OCI-LY1 (cell line): Measurements from ENCODE around the gene SLC24A3.

Experiments
- H2AFZ ChIP-seq: fragments of 200-600 bp; sonication (generic), shearing (Covaris generic); 2 replicates; pipeline ENCODE4 v1.6.0; 2014; ENCODE audit warnings: antibody characterized with exemption, mild to moderate bottlenecking, low read length
- H3F3A ChIP-seq: fragments of 200-600 bp; sonication (generic), shearing (Covaris generic); 2 replicates; pipeline ENCODE4 v1.6.0; 2014; ENCODE audit warnings: mild to moderate bottlenecking, antibody characterized with exemption, low read length, moderate library complexity; ENCODE audit not compliant: insufficient read depth
- H3K27ac ChIP-seq: fragments of 200-600 bp; sonication (generic); 2 replicates; pipeline ENCODE4 v1.5.1; 2014; ENCODE audit warnings: low read length, mixed run types, mild to moderate bottlenecking, low read depth; ENCODE audit not compliant: poor library complexity, severe bottlenecking
- H3K27me3 ChIP-seq: fragments of 200-600 bp; sonication (generic); 2 replicates; pipeline ENCODE4 v1.6.0; 2014; ENCODE audit warnings: antibody characterized with exemption, mild to moderate bottlenecking, low read length, moderate library complexity; ENCODE audit not compliant: insufficient read depth
- H3K36me3 ChIP-seq: fragments of 200-600 bp; sonication (generic); 2 replicates; pipeline ENCODE4 v1.6.1; 2014; ENCODE audit warnings: mild to moderate bottlenecking, antibody characterized with exemption, low read length, moderate library complexity, mixed read lengths; ENCODE audit not compliant: insufficient read depth
- H3K4me1 ChIP-seq: fragments of 200-600 bp; sonication (generic); 2 replicates; pipeline ENCODE4 v1.5.1; 2014; ENCODE audit warnings: mild to moderate bottlenecking, low read length, moderate library complexity; ENCODE audit not compliant: insufficient read depth, severe bottlenecking
- H3K4me2 ChIP-seq: fragments of 200-600 bp; sonication (generic), shearing (Covaris generic); 2 replicates; pipeline ENCODE4 v1.6.1; 2014; ENCODE audit warnings: low read length
- H3K4me3 ChIP-seq: fragments of 200-600 bp; sonication (generic); 2 replicates; pipeline ENCODE4 v1.5.1; 2014; ENCODE audit warnings: low read length, low read depth, mild to moderate bottlenecking, mixed read lengths; ENCODE audit not compliant: poor library complexity, severe bottlenecking
- H3K79me2 ChIP-seq: fragments of 200-600 bp; shearing (Covaris generic); 2 replicates; pipeline ENCODE4 v1.6.1; 2016; ENCODE audit warnings: mixed run types, low read length, mixed read lengths; ENCODE audit not compliant: insufficient read depth
- H3K9ac ChIP-seq: fragments of 200-600 bp; sonication (generic), shearing (Covaris generic); 2 replicates; pipeline ENCODE4 v1.6.1; 2014; ENCODE audit warnings: mild to moderate bottlenecking, low read length, mixed read lengths
- H3K9me2 ChIP-seq: fragments of 200-600 bp; sonication (generic), shearing (Covaris generic); 2 replicates; pipeline ENCODE4 v1.6.1; 2014; ENCODE audit warnings: low read depth, mild to moderate bottlenecking, low read length, mixed read lengths
- H3K9me3 ChIP-seq: fragments of 200-600 bp; shearing (Covaris generic); 2 replicates; pipeline ENCODE4 v1.6.1; 2014; ENCODE audit warnings: low read length, mixed read lengths
- H4K20me1 ChIP-seq: fragments of 200-600 bp; sonication (generic), shearing (Covaris generic); 2 replicates; pipeline ENCODE4 v1.6.0; 2016; ENCODE audit warnings: mild to moderate bottlenecking, low read length; ENCODE audit not compliant: insufficient read depth
- EZH2 ChIP-seq: fragments of 200-600 bp; sonication (generic), shearing (Covaris generic); IDR thresholded peaks from 2 replicates; pipeline ENCODE4 v1.8.0; 2017; ENCODE audit warnings: borderline replicate concordance, mixed run types, mild to moderate bottlenecking, antibody characterized with exemption, low read length, moderate library complexity, mixed read lengths
- TF ChIP-seq, protein P1 (sequence below): fragments of 200-600 bp; sonication (generic), shearing (Covaris generic); IDR thresholded peaks from 2 replicates; pipeline ENCODE4 v1.5.1; 2017; ENCODE audit warnings: mild to moderate bottlenecking, antibody characterized with exemption, low read length, moderate library complexity, mixed read lengths

The SLC24A3 gene

DNA sequence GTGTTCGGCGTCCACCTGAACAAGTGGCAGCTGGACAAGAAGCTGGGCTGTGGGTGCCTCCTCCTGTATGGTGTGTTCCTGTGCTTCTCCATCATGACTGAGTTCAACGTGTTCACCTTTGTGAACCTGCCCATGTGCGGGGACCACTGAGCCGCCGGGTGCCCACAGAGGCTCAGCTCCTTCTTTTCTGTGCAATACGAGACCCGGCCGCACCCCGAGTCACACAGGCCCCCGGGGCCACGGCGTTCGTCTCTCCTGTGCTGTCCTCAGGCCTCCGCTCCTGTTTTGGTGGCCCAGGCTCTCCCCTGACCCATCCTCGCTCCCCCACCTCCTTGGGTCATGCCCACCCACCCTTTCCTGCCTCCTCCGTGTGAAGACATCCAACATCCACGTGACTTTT lies 508.5 kb downstream of the SLC24A3 start:
- no peak overlapping the region for H3K9ac ChIP-seq
- no peak for TF ChIP-seq EZH2
- TF ChIP-seq, protein P1, sequence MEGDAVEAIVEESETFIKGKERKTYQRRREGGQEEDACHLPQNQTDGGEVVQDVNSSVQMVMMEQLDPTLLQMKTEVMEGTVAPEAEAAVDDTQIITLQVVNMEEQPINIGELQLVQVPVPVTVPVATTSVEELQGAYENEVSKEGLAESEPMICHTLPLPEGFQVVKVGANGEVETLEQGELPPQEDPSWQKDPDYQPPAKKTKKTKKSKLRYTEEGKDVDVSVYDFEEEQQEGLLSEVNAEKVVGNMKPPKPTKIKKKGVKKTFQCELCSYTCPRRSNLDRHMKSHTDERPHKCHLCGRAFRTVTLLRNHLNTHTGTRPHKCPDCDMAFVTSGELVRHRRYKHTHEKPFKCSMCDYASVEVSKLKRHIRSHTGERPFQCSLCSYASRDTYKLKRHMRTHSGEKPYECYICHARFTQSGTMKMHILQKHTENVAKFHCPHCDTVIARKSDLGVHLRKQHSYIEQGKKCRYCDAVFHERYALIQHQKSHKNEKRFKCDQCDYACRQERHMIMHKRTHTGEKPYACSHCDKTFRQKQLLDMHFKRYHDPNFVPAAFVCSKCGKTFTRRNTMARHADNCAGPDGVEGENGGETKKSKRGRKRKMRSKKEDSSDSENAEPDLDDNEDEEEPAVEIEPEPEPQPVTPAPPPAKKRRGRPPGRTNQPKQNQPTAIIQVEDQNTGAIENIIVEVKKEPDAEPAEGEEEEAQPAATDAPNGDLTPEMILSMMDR, result no peak
- no peaks in the 10 kb centered on the region for H3K9me3 ChIP-seq
- H3K36me3 ChIP-seq, result no peaks in the 10 kb centered on the region
- no peaks in the 10 kb centered on the region for H3K4me1 ChIP-seq
- no peaks in the 10 kb centered on the region for H3F3A ChIP-seq
- no peak overlapping the region for H3K4me3 ChIP-seq
- H3K27ac ChIP-seq, result no peak overlapping the region
- no peaks in the 10 kb centered on the region for H3K9me2 ChIP-seq
- H3K27me3 ChIP-seq, result peaks cover 3% of the 10 kb centered on the region; the same call in 1 of the 2 replicates
- no peaks in the 10 kb centered on the region for H3K79me2 ChIP-seq
- H4K20me1 ChIP-seq, result no peaks in the 10 kb centered on the region
- no peak overlapping the region for H2AFZ ChIP-seq
- no peak overlapping the region for H3K4me2 ChIP-seq

DNA sequence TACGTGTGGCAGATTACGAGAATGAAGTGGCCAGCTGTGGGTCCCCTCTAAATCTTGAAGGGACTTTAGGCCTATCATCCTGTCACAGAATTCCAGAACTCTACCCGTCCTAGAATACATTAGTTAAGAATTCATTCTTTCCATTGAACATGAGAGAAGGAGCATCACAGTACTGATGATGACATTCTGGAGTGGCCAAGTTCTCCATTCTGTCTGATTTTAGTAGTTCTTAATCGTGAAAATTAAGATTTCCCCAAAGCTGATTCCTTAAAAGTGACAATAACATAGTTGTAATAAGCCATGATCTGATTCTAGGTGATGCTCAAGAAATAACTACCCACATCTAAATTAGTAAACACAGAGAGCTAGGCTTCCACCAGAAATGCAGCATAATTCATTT lies 510.6 kb downstream of the SLC24A3 start:
- Histone ChIP-seq H3K9ac (no peak overlapping the region), H3K36me3 (no peaks in the 10 kb centered on the region), H3K9me3 (no peaks in the 10 kb centered on the region), H2AFZ (no peak overlapping the region), H4K20me1 (no peaks in the 10 kb centered on the region), H3K27ac (no peak overlapping the region), H3K4me1 (no peaks in the 10 kb centered on the region), H3K4me2 (no peak overlapping the region), H3K27me3 (peaks cover 2% of the 10 kb centered on the region; the same call in 1 of the 2 replicates), H3K4me3 (no peak overlapping the region), H3F3A (no peaks in the 10 kb centered on the region), H3K79me2 (no peaks in the 10 kb centered on the region), H3K9me2 (no peaks in the 10 kb centered on the region)
- TF ChIP-seq, protein P1, result no peak
- TF ChIP-seq EZH2, result no peak

DNA sequence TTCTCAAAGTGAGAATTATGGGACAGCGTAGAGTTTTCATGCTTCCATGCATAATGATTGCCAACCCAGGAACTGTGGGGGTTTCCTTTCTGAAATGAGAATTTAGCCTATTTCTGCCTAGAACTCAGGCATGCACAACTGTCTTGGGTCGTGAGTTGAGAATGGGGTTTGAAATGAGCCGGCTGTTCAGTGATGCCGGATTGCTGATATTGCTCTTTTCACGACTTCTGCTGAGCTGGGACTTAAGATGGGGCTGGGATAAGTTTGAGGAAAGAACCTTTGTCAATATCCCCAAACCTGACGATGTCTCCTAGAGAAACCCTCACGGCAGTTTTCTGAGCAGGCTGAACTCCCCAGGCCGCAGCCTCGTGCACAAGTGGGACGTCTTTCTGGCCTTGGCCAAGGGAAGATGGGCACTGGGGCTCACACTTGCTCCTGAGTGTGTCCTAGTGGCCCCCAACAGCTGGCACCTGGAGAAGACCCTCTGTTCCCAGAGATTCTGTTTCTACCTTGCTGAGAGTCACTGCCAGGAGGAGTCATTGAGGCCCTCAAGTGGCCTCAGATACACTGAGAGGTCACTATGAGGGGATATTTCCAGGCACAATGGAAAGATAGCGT lies 511.5 kb downstream of the SLC24A3 start:
- Histone ChIP-seq H3K27me3 (no peaks in the 10 kb centered on the region), H4K20me1 (no peaks in the 10 kb centered on the region), H2AFZ (no peak overlapping the region), H3K9me3 (no peaks in the 10 kb centered on the region), H3K79me2 (no peaks in the 10 kb centered on the region), H3K9me2 (no peaks in the 10 kb centered on the region), H3K4me2 (no peak overlapping the region), H3K36me3 (no peaks in the 10 kb centered on the region), H3K4me3 (no peak overlapping the region), H3K9ac (no peak overlapping the region), H3K4me1 (no peaks in the 10 kb centered on the region), H3F3A (no peaks in the 10 kb centered on the region), H3K27ac (no peak overlapping the region)
- no peak for TF ChIP-seq EZH2
- TF ChIP-seq, protein P1, result no peak
